ENCODE data around the gene BLOC1S3.

DNA sequence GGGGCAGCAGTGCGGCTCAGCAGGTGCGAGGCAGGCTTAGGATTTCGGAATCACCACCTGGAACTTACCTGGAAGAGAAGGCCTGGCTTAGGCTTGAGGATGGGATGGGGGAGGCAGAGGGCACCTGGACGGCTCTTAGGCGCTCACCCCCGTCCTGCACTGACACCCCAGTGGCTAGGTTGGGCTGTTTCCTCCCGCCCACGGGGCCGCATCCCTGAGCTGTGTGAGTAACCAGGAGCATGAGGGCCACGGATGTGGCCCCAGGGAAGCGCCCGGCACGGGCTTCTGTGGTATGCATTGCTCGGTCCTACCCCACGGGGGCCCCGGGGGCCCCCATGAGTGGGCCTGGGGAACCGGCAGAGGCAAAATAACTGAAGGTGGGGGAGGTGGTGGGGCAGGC lies 15.4 kb upstream of the BLOC1S3 start:
- TF ChIP-seq, protein P1, sequence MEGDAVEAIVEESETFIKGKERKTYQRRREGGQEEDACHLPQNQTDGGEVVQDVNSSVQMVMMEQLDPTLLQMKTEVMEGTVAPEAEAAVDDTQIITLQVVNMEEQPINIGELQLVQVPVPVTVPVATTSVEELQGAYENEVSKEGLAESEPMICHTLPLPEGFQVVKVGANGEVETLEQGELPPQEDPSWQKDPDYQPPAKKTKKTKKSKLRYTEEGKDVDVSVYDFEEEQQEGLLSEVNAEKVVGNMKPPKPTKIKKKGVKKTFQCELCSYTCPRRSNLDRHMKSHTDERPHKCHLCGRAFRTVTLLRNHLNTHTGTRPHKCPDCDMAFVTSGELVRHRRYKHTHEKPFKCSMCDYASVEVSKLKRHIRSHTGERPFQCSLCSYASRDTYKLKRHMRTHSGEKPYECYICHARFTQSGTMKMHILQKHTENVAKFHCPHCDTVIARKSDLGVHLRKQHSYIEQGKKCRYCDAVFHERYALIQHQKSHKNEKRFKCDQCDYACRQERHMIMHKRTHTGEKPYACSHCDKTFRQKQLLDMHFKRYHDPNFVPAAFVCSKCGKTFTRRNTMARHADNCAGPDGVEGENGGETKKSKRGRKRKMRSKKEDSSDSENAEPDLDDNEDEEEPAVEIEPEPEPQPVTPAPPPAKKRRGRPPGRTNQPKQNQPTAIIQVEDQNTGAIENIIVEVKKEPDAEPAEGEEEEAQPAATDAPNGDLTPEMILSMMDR (conservative IDR thresholded peaks at IDR 0.05; ENCODE audit: low read depth, low read length): no peak
- TF ChIP-seq EZH2 (IDR thresholded peaks at IDR 0.05; ENCODE audit: low read length, unreplicated experiment) (no peak), EZH2phosphoT487 (IDR thresholded peaks at IDR 0.05; ENCODE audit: borderline replicate concordance, low read length) (no peak)
